WTC11 (cell line): Measurements from ENCODE around the gene DSG4. TPM values are rescaled to one million over a fixed set of nuclear protein-coding genes. Genes with fewer than 3 reads are reported as not detected.

Source experiments
- ATAC-seq: fragments of 200-7000 bp; cut with Tn5 transposase; 2 replicates; pipeline ENCODE4 v1.10.0; 2021; ENCODE audit warnings: mild to moderate bottlenecking, moderate library complexity
- CTCF ChIA-PET: fragments of 300-600 bp; sonication (Branson Sonifier 250); formaldehyde crosslinking; loops from one replicate; lab custom pipeline; 2021; ENCODE audit warnings: antibody characterized with exemption; lab: Charles Lee
- POLR2A ChIA-PET: fragments of 350-600 bp; sonication (Branson Sonifier 250); formaldehyde crosslinking; loops from one replicate; lab custom pipeline; 2021; ENCODE audit warnings: antibody characterized with exemption; lab: Charles Lee
- DNase-seq: peaks from one replicate; pipeline ENCODE4 v3.0.0; 2021; ENCODE audit warnings: low spot score
- H3K27ac Mint-ChIP-seq: 2 replicates; pipeline ENCODE4 v1.8.0; 2021; ENCODE audit warnings: mixed read lengths
- H3K27me3 Mint-ChIP-seq: 2 replicates; pipeline ENCODE4 v1.8.0; 2021; ENCODE audit warnings: low read depth, mild to moderate bottlenecking, moderate library complexity, mixed read lengths
- H3K36me3 Mint-ChIP-seq: 2 replicates; pipeline ENCODE4 v1.8.0; 2021; ENCODE audit warnings: mixed read lengths
- H3K4me1 Mint-ChIP-seq: 2 replicates; pipeline ENCODE4 v1.8.0; 2022; ENCODE audit warnings: mixed read lengths
- H3K4me3 Mint-ChIP-seq: 2 replicates; pipeline ENCODE4 v1.8.0; 2021; ENCODE audit warnings: mild to moderate bottlenecking, moderate library complexity, mixed read lengths
- H3K9me3 Mint-ChIP-seq: 2 replicates; pipeline ENCODE4 v1.8.0; 2021; ENCODE audit warnings: mixed read lengths
- AFF4 ChIP-seq: sonication (generic); formaldehyde crosslinking; IDR thresholded peaks from 2 replicates; pipeline ENCODE4 v1.8.1; 2023; ENCODE audit warnings: mild to moderate bottlenecking, missing genetic modification reagents, borderline replicate concordance
- CTCF ChIP-seq: fragments of 200-600 bp; IDR thresholded peaks from 2 replicates; pipeline ENCODE4 v1.8.0; 2022; ENCODE audit warnings: antibody characterized with exemption
- FOXP1 ChIP-seq: sonication (generic); formaldehyde crosslinking; IDR thresholded peaks from 2 replicates; pipeline ENCODE4 v1.8.0; 2022; ENCODE audit warnings: missing genetic modification reagents, mild to moderate bottlenecking, moderate library complexity, borderline replicate concordance
- FOXP4 ChIP-seq: sonication (generic); formaldehyde crosslinking; IDR thresholded peaks from 2 replicates; pipeline ENCODE4 v1.8.0; 2022; ENCODE audit warnings: mild to moderate bottlenecking, missing genetic modification reagents
- KAT7 ChIP-seq: sonication (generic); formaldehyde crosslinking; IDR thresholded peaks from 2 replicates; pipeline ENCODE4 v1.8.1; 2023; ENCODE audit warnings: missing genetic modification reagents, mild to moderate bottlenecking, borderline replicate concordance
- MXD4 ChIP-seq: fragments of 250-450 bp; sonication (Bioruptor Pico); IDR thresholded peaks from 2 replicates; pipeline ENCODE4 v1.8.0; 2021; ENCODE audit warnings: mild to moderate bottlenecking, moderate library complexity, borderline replicate concordance
- NR3C1 ChIP-seq: sonication (generic); formaldehyde crosslinking; conservative IDR thresholded peaks from 2 replicates; pipeline ENCODE4 v1.8.1; 2023; ENCODE audit warnings: low read depth, mild to moderate bottlenecking, missing genetic modification reagents
- SP1 ChIP-seq: sonication (generic); formaldehyde crosslinking; conservative IDR thresholded peaks from 2 replicates; pipeline ENCODE4 v1.8.1; 2022; ENCODE audit warnings: missing genetic modification reagents
- TP53 ChIP-seq: sonication (generic); formaldehyde crosslinking; IDR thresholded peaks from 2 replicates; pipeline ENCODE4 v1.8.1; 2023; ENCODE audit warnings: mild to moderate bottlenecking, missing genetic modification reagents
- ZNF121 ChIP-seq: sonication (generic); formaldehyde crosslinking; IDR thresholded peaks from 2 replicates; pipeline ENCODE4 v1.8.0; 2023; ENCODE audit warnings: missing genetic modification reagents
- total RNA-seq: library from RNA; stranded (reverse); gene quantifications from 3 replicates; pipeline ENCODE4 v1.2.3, GENCODE V29; 2021
- TF ChIP-seq, protein P1 (sequence below): sonication (generic); formaldehyde crosslinking; IDR thresholded peaks from 2 replicates; pipeline ENCODE4 v1.8.0; 2022; ENCODE audit warnings: mild to moderate bottlenecking, missing genetic modification reagents
- TF ChIP-seq, protein P2 (sequence below): sonication (generic); formaldehyde crosslinking; IDR thresholded peaks from 2 replicates; pipeline ENCODE4 v1.8.1; 2023; ENCODE audit warnings: mild to moderate bottlenecking, missing genetic modification reagents, moderate library complexity
- TF ChIP-seq, protein P3 (sequence below): sonication (generic); formaldehyde crosslinking; conservative IDR thresholded peaks from 2 replicates; pipeline ENCODE4 v1.8.1; 2022; ENCODE audit warnings: mild to moderate bottlenecking, missing genetic modification reagents

Gene DSG4
- total RNA-seq, 1 experiment from 2014 or later: not detected

DNA sequence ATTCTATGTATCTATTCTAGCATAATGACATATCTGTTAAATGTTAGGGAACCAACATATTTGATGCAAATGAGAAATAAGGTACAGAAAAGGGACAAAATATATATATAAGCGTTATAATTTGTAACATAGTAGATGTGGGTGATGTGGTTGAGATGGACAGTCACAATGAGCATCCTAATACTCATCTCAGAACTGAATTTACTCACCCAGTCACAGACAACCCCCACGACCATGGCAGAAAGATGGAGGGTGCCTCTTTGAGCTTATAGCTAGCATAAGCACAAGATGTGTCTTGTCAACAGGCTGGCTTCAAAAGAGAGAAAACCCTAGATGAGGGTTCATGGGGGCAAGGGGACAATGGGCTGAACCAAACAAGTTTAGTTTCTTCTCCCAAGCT lies 61.8 kb downstream of the DSG4 start (continued):
- TF ChIP-seq, protein P1, sequence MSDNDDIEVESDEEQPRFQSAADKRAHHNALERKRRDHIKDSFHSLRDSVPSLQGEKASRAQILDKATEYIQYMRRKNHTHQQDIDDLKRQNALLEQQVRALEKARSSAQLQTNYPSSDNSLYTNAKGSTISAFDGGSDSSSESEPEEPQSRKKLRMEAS (CRISPR knock-in tag): no peak
- TF ChIP-seq, protein P2, sequence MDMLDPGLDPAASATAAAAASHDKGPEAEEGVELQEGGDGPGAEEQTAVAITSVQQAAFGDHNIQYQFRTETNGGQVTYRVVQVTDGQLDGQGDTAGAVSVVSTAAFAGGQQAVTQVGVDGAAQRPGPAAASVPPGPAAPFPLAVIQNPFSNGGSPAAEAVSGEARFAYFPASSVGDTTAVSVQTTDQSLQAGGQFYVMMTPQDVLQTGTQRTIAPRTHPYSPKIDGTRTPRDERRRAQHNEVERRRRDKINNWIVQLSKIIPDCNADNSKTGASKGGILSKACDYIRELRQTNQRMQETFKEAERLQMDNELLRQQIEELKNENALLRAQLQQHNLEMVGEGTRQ (CRISPR knock-in tag): no peak
- TF ChIP-seq TP53 (CRISPR knock-in tag) (no peak), KAT7 (CRISPR knock-in tag) (no peak), ZNF121 (no peak), NR3C1 (CRISPR knock-in tag) (no peak), CTCF (no peak)

GRCh38 chr18:31439807-31440325 lies 63.3 kb downstream of the DSG4 start:
- H3K27ac Mint-ChIP-seq: no peak overlapping the region
- ChIA-PET CTCF (interaction anchor here (1.2 kb wide), 1 partner anchor 15 kb away, joined by 4 read pairs; no protein-coding TSS in a partner anchor), POLR2A (no interaction called here)
- no peaks in the 10 kb centered on the region for H3K27me3 Mint-ChIP-seq
- no peak for ATAC-seq
- H3K36me3 Mint-ChIP-seq: no peaks in the 10 kb centered on the region
- H3K9me3 Mint-ChIP-seq: no peaks in the 10 kb centered on the region; the same call in 1 of the 2 replicates
- no peak overlapping the region for H3K4me3 Mint-ChIP-seq
- no peak for DNase-seq
- no peaks in the 10 kb centered on the region for H3K4me1 Mint-ChIP-seq
- TF ChIP-seq AFF4 (no peak), FOXP4 (no peak)

- Mint-ChIP-seq H3K27me3 (no peaks in the 10 kb centered on the region), H3K4me3 (no peak overlapping the region), H3K4me1 (no peaks in the 10 kb centered on the region), H3K9me3 (no peaks in the 10 kb centered on the region), H3K36me3 (no peaks in the 10 kb centered on the region), H3K27ac (no peak overlapping the region)
- TF ChIP-seq FOXP1 (no peak), MXD4 (CRISPR knock-in tag) (no peak), SP1 (CRISPR knock-in tag) (no peak)
- TF ChIP-seq, protein P3, sequence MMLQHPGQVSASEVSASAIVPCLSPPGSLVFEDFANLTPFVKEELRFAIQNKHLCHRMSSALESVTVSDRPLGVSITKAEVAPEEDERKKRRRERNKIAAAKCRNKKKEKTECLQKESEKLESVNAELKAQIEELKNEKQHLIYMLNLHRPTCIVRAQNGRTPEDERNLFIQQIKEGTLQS (CRISPR knock-in tag): no peak
- TF ChIP-seq, protein P1 (CRISPR knock-in tag): no peak
- DNase-seq (no peak), ATAC-seq (no peak)
- ChIA-PET CTCF (no interaction called here), POLR2A (no interaction called here)
Measured at GRCh38 chr18:31440787-31441186, 64.2 kb downstream of the DSG4 start.
